ENCODE results near the gene CLDN5. TPM values are rescaled to one million over a fixed set of nuclear protein-coding genes. Genes with fewer than 3 reads are reported as not detected.
A peak's percentile ranks its signal among the peaks of the same experiment; 100 is the strongest.

The CLDN5 gene
- total RNA-seq = 0.29 and 1.2 TPM in 2 replicates

DNA sequence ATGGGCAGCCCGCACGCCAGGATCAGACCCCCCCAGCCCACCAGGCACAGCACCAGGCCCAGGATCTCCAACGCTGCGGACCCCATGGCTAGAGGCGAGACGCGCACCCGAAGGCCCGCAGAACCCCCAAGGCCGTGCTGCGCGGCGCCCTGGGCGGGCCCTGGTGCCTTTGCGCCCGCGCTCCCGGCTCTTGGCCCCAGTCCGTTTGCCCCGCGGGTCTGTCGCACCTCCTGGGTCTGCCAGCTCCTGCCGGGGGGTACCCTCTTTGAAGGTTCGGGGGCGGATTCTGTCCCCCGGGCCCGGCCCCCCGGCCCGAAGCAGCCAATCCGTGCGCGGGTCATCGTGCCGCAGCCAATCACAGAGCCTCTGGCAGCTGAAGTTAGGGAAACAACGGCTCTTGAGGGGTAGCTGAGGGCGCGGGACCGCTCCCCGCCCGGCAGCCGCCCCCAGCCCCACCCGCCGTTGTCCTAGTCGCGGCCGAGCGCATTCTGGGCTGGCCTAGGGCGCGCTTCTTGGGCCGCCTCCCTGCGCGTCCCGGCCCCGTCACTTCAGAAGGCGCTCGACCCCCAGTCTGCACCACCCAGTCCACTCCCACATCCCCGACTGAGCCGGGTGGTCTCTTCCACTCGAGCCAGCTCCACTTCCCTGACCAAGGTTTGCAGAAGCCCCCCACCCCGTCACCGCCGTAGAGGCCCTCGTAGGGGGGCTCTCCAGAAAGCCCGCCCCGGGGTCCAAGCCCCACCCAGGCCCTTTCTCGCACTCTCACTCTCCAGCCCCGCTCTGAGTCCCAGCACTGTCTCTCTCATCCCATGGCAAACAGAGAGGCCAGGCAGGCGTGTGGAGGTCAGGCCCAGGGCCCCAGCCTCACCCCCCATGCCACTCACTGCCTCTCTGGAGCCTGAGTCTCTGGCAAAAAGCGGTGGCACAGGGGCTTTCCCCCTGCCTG is at the start of gene CLDN5:
CLDN5 (minus strand) TSS at position 241 of the 946 bp plus-strand sequence; CDS start at position 86, 155 bp downstream.
- DNase-seq (ENCODE audit: low read depth) = no peak
- no peak for TF ChIP-seq CTCF (conservative IDR thresholded peaks at IDR 0.05; ENCODE audit: low read depth, low read length)
- no peak within 1 kb of the TSS for H3K4me3 ChIP-seq (ENCODE audit: low read depth, low read length)

DNA sequence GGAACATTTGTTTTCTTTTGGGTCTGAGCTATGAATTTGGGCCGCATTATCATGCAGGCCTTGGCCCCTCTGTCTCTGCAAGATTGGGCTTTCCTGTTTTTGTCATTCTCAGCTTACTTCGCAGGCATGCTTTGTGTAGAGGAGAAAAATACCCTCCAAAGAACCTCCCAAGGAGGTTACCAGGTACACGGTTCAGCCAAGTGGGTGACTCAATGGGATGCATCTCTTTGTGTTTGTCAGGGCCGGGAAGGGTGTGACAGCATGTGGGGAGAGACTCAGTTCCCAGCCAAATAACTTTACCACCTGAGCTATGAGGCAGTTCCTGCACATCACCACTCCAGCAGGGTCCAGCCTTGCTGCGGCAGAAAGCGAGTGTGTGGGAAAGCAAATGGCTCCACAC is 47.8 kb upstream of the CLDN5 start:
- TF ChIP-seq CTCF (conservative IDR thresholded peaks at IDR 0.05; ENCODE audit: low read depth, low read length) = no peak
- no peak overlapping the region for H3K4me3 ChIP-seq (ENCODE audit: low read depth, low read length)
- DNase-seq (ENCODE audit: low read depth) = no peak

GRCh38 chr22:19571207-19571795 is 47.1 kb upstream of the CLDN5 start:
- no peak for TF ChIP-seq CTCF (conservative IDR thresholded peaks at IDR 0.05; ENCODE audit: low read depth, low read length)
- H3K4me3 ChIP-seq (ENCODE audit: low read depth, low read length) = no peak overlapping the region
- DNase-seq (ENCODE audit: low read depth) = no peak

- TF ChIP-seq CTCF (conservative IDR thresholded peaks at IDR 0.05; ENCODE audit: low read depth, low read length) = no peak
- no peak for DNase-seq (ENCODE audit: low read depth)
- no peak overlapping the region for H3K4me3 ChIP-seq (ENCODE audit: low read depth, low read length)
These were observed 45.8 kb upstream of the CLDN5 start for GRCh38 chr22:19569976-19570375.

GRCh38 chr22:19569276-19569640 is 45.0 kb upstream of the CLDN5 start:
- H3K4me3 ChIP-seq (ENCODE audit: low read depth, low read length) = no peak overlapping the region
- no peak for DNase-seq (ENCODE audit: low read depth)
- TF ChIP-seq CTCF (conservative IDR thresholded peaks at IDR 0.05; ENCODE audit: low read depth, low read length) = no peak

- no peak overlapping the region for H3K4me3 ChIP-seq (ENCODE audit: low read depth, low read length)
- DNase-seq (ENCODE audit: low read depth) = peak; percentile 25
- no peak for TF ChIP-seq CTCF (conservative IDR thresholded peaks at IDR 0.05; ENCODE audit: low read depth, low read length)
These were observed 44.4 kb upstream of the CLDN5 start for GRCh38 chr22:19568337-19569275.

Measured in epithelial cell of proximal tubule (primary cell).